HepG2 (cell line): ENCODE measurements around the gene PPP2R5B. TPM values are rescaled to one million over a fixed set of nuclear protein-coding genes. Genes with fewer than 3 reads are reported as not detected.
A peak's percentile ranks its signal among the peaks of the same experiment; 100 is the strongest.

Experiments
- CHD2 ChIP-seq: IDR thresholded peaks from 2 replicates; pipeline ENCODE4 v1.6.1; 2011; ENCODE audit warnings: low read depth, low read length, improper control_type of control experiment
- HHEX ChIP-seq: IDR thresholded peaks from 2 replicates; pipeline ENCODE4 v1.6.1; 2016; ENCODE audit warnings: control low read depth
- HNF4G ChIP-seq, 2 experiments: sonication (generic) in 1 of 2; formaldehyde crosslinking in 1 of 2; IDR thresholded peaks; 2 replicates each; pipeline versions ENCODE4 v1.4.0 to v1.6.1; 2011 to 2020; ENCODE audit warnings: borderline replicate concordance in 2 of 2, low read depth in 2 of 2, mild to moderate bottlenecking in 2 of 2, low read length in 1 of 2, missing genetic modification reagents in 1 of 2, moderate library complexity in 1 of 2
- KDM1A ChIP-seq: IDR thresholded peaks from 2 replicates; pipeline ENCODE4 v1.6.1; 2016; ENCODE audit warnings: missing compliant biosample characterization
- MAFG ChIP-seq: sonication (generic); formaldehyde crosslinking; IDR thresholded peaks from 2 replicates; pipeline ENCODE4 v1.5.1; 2020; ENCODE audit warnings: mild to moderate bottlenecking, missing genetic modification reagents
- MTA1 ChIP-seq: sonication (generic); formaldehyde crosslinking; IDR thresholded peaks from 2 replicates; pipeline ENCODE4 v1.4.0; 2020; ENCODE audit warnings: missing genetic modification reagents, mild to moderate bottlenecking, borderline replicate concordance
- NR1H2 ChIP-seq: sonication (generic); formaldehyde crosslinking; IDR thresholded peaks from 2 replicates; pipeline ENCODE4 v1.8.1; 2022; ENCODE audit warnings: low read depth, missing genetic modification reagents, borderline replicate concordance
- RBAK ChIP-seq: sonication (generic); formaldehyde crosslinking; IDR thresholded peaks from 2 replicates; pipeline ENCODE4 v1.5.1; 2020; ENCODE audit warnings: mild to moderate bottlenecking, missing genetic modification reagents
- SOX5 ChIP-seq: IDR thresholded peaks from 2 replicates; pipeline ENCODE4 v1.6.1; 2016; ENCODE audit warnings: borderline replicate concordance
- WIZ ChIP-seq: sonication (generic); formaldehyde crosslinking; IDR thresholded peaks from 2 replicates; pipeline ENCODE4 v1.5.1; 2020; ENCODE audit warnings: mild to moderate bottlenecking, missing genetic modification reagents
- ZC3H13 ChIP-seq: sonication (generic); formaldehyde crosslinking; IDR thresholded peaks from 2 replicates; pipeline ENCODE4 v1.8.1; 2023; ENCODE audit warnings: mild to moderate bottlenecking, missing genetic modification reagents, moderate library complexity
- ZKSCAN1 ChIP-seq: fragments of 150-350 bp; IDR thresholded peaks from 2 replicates; pipeline ENCODE4 v1.6.1; 2014; ENCODE audit warnings: low read length
- ZMYM4 ChIP-seq: sonication (generic); formaldehyde crosslinking; IDR thresholded peaks from 2 replicates; pipeline ENCODE4 v1.8.1; 2023; ENCODE audit warnings: mild to moderate bottlenecking, missing genetic modification reagents
- ZNF367 ChIP-seq: sonication (generic); formaldehyde crosslinking; IDR thresholded peaks from 2 replicates; pipeline ENCODE4 v1.4.0; 2020; ENCODE audit warnings: missing genetic modification reagents, borderline replicate concordance
- ZNF530 ChIP-seq: sonication (generic); formaldehyde crosslinking; IDR thresholded peaks from 2 replicates; pipeline ENCODE4 v1.5.0; 2020; ENCODE audit warnings: low read depth, mild to moderate bottlenecking, missing genetic modification reagents
- ZNF552 ChIP-seq: sonication (generic); formaldehyde crosslinking; IDR thresholded peaks from 2 replicates; pipeline ENCODE4 v1.9.0; 2022; ENCODE audit warnings: missing genetic modification reagents, mild to moderate bottlenecking, borderline replicate concordance
- ZNF563 ChIP-seq: sonication (generic); formaldehyde crosslinking; IDR thresholded peaks from 2 replicates; pipeline ENCODE4 v1.8.0; 2022; ENCODE audit warnings: mild to moderate bottlenecking, moderate library complexity, missing genetic modification reagents
- ZNF839 ChIP-seq: sonication (generic); formaldehyde crosslinking; IDR thresholded peaks from 2 replicates; pipeline ENCODE4 v1.4.0; 2020; ENCODE audit warnings: missing genetic modification reagents, mild to moderate bottlenecking, borderline replicate concordance
- polyA plus RNA-seq, 8 experiments: library from polyadenylated mRNA; depleted of rRNA in 3 of 8; stranded (reverse) in 7 of 8; unstranded in 1 of 8; fragments of >200 nt; fragmentation: Illumina TruSeq in 4 of 8; extraction: Trizol in 4 of 8; gene quantifications; 2 replicates each; pipeline versions ENCODE4 v1.2.1 to v1.2.3, GENCODE V29; 2011 to 2016; ENCODE audit warnings: low read depth in 4 of 8, missing spikeins in 1 of 8, mixed read lengths in 1 of 8; ENCODE audit not compliant: insufficient read depth in 1 of 8
- total RNA-seq, 5 experiments: library from RNA; depleted of rRNA; stranded (reverse); fragments of >200 nt; fragmentation: Illumina TruSeq; extraction: Trizol; gene quantifications; 2 replicates each; pipeline ENCODE4 v1.2.3, GENCODE V29; 2016; ENCODE audit warnings: low read depth in 1 of 5
- TF ChIP-seq, protein P1 (sequence below): sonication (generic); formaldehyde crosslinking; IDR thresholded peaks from 2 replicates; pipeline ENCODE4 v1.9.0; 2022; ENCODE audit warnings: missing genetic modification reagents, mild to moderate bottlenecking, borderline replicate concordance
- TF ChIP-seq, protein P2 (sequence below): IDR thresholded peaks from 2 replicates; pipeline ENCODE4 v1.6.1; 2016; ENCODE audit warnings: missing compliant biosample characterization, missing genetic modification reagents, borderline replicate concordance
- TF ChIP-seq, protein P3 (sequence below): sonication (generic); formaldehyde crosslinking; IDR thresholded peaks from 2 replicates; pipeline ENCODE4 v1.8.0; 2022; ENCODE audit warnings: low read depth, missing genetic modification reagents
- TF ChIP-seq, protein P4 (sequence below): sonication (generic); formaldehyde crosslinking; IDR thresholded peaks from 2 replicates; pipeline ENCODE4 v1.5.0; 2020; ENCODE audit warnings: missing genetic modification reagents
- TF ChIP-seq, protein P5 (sequence below): sonication (generic); formaldehyde crosslinking; IDR thresholded peaks from 2 replicates; pipeline ENCODE4 v1.4.0; 2020; ENCODE audit warnings: mild to moderate bottlenecking, missing genetic modification reagents
- TF ChIP-seq, protein P6 (sequence below): sonication (generic); formaldehyde crosslinking; IDR thresholded peaks from 2 replicates; pipeline ENCODE4 v1.4.0; 2020; ENCODE audit warnings: missing genetic modification reagents; ENCODE audit errors: not compliant biosample characterization

PPP2R5B gene
- total and polyA plus RNA-seq, 2 of the 13 experiments (the other 11 are each of a cell fraction or from before 2014, with no cell fraction given), result 2.3 to 8.3 TPM

DNA sequence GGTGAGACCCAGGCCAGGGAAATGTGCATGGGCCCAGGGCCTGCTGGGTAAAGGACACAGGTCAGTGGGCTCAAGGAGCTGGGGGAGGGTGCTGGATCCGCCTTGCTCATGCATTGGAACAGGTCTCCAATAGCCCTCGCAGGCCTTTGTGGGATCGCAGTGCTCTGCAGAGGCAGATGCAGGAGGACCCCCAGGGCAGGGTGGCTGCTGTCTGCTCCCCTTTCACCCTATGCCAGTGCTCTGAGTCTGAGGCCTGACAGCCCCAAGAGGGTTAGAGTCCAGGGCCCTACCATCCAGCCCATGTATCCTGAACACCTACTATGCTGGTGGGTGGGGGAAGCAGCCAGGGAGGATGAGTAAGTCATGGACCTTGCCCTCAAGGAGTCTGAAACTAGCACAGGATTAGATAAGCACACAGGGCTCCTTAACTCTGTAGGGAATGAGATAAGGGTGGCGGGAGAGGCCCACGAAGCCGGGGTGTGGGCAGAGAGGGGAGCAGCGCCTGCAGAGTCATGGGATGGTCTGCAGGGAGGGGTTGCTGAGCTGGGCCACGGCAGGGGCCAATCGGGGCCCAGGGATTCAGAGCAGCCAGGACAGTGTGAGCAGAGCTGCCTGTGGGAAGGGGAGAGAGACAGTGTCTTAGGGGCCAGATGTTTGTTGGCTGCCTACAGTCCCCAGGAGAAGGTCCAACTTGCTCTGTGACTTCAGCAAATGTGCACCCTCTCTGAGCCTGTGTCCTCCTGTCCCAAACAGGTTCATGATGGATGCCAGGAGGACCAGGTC, 35.6 kb upstream of the PPP2R5B start (continued):
- TF ChIP-seq ZKSCAN1 (peak; percentile 93), ZNF563 (CRISPR knock-in tag) (no peak), ZNF530 (CRISPR knock-in tag) (no peak), ZNF552 (CRISPR knock-in tag) (no peak), HHEX (no peak), MTA1 (CRISPR knock-in tag) (no peak), KDM1A (no peak), ZNF839 (CRISPR knock-in tag) (no peak), SOX5 (no peak), ZMYM4 (CRISPR knock-in tag) (no peak), ZNF367 (CRISPR knock-in tag) (no peak), WIZ (no peak), MAFG (CRISPR knock-in tag) (no peak), RBAK (CRISPR knock-in tag) (no peak), ZC3H13 (CRISPR knock-in tag) (no peak), HNF4G (IDR thresholded peaks at IDR 0.05; ENCODE audit: borderline replicate concordance, low read depth, low read length) (peak; percentile 45; the same call in 1 of the 2 replicates), HNF4G (CRISPR knock-in tag; IDR thresholded peaks at IDR 0.05; ENCODE audit: borderline replicate concordance, low read depth) (no peak; the same call in 1 of the 2 replicates), CHD2 (no peak), NR1H2 (CRISPR knock-in tag) (no peak)
- TF ChIP-seq, protein P1, sequence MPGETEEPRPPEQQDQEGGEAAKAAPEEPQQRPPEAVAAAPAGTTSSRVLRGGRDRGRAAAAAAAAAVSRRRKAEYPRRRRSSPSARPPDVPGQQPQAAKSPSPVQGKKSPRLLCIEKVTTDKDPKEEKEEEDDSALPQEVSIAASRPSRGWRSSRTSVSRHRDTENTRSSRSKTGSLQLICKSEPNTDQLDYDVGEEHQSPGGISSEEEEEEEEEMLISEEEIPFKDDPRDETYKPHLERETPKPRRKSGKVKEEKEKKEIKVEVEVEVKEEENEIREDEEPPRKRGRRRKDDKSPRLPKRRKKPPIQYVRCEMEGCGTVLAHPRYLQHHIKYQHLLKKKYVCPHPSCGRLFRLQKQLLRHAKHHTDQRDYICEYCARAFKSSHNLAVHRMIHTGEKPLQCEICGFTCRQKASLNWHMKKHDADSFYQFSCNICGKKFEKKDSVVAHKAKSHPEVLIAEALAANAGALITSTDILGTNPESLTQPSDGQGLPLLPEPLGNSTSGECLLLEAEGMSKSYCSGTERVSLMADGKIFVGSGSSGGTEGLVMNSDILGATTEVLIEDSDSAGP (CRISPR knock-in tag), result no peak; the same call in 1 of the 2 replicates
- TF ChIP-seq, protein P2, sequence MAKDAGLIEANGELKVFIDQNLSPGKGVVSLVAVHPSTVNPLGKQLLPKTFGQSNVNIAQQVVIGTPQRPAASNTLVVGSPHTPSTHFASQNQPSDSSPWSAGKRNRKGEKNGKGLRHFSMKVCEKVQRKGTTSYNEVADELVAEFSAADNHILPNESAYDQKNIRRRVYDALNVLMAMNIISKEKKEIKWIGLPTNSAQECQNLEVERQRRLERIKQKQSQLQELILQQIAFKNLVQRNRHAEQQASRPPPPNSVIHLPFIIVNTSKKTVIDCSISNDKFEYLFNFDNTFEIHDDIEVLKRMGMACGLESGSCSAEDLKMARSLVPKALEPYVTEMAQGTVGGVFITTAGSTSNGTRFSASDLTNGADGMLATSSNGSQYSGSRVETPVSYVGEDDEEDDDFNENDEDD (CRISPR knock-in tag), result no peak
- TF ChIP-seq, protein P3, sequence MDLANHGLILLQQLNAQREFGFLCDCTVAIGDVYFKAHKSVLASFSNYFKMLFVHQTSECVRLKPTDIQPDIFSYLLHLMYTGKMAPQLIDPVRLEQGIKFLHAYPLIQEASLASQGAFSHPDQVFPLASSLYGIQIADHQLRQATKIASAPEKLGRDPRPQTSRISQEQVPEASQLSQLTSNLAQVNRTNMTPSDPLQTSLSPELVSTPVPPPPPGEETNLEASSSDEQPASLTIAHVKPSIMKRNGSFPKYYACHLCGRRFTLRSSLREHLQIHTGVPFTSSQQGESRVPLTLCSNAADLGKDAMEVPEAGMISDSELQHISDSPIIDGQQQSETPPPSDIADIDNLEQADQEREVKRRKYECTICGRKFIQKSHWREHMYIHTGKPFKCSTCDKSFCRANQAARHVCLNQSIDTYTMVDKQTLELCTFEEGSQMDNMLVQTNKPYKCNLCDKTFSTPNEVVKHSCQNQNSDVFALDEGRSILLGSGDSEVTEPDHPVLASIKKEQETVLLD (CRISPR knock-in tag), result no peak
- TF ChIP-seq, protein P4, sequence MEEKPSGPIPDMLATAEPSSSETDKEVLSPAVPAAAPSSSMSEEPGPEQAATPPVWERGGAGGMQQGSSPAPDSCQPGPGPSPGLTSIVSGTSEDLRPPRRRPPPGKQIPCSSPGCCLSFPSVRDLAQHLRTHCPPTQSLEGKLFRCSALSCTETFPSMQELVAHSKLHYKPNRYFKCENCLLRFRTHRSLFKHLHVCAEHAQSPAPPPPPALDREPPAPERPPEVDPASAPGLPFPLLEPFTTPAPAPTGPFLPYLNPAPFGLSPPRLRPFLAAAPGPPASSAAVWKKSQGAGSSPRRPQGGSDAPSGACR (CRISPR knock-in tag), result 0 out of 2 replicates have a peak, but pooled peaks have one; percentile 21
- TF ChIP-seq, protein P5, sequence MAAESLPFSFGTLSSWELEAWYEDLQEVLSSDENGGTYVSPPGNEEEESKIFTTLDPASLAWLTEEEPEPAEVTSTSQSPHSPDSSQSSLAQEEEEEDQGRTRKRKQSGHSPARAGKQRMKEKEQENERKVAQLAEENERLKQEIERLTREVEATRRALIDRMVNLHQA (CRISPR knock-in tag), result no peak
- TF ChIP-seq, protein P6, sequence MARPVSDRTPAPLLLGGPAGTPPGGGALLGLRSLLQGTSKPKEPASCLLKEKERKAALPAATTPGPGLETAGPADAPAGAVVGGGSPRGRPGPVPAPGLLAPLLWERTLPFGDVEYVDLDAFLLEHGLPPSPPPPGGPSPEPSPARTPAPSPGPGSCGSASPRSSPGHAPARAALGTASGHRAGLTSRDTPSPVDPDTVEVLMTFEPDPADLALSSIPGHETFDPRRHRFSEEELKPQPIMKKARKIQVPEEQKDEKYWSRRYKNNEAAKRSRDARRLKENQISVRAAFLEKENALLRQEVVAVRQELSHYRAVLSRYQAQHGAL (CRISPR knock-in tag), result no peak
